ENCODE data around the gene PTTG1IP. TPM values are rescaled to one million over a fixed set of nuclear protein-coding genes. Genes with fewer than 3 reads are reported as not detected.
A peak's percentile ranks its signal among the peaks of the same experiment; 100 is the strongest.
"Not testable (repeated sequence)": the region's sequence is repeated elsewhere in the genome, so short reads cannot be mapped to it uniquely, and the experiment has no call there.

The PTTG1IP gene
- total and polyA plus RNA-seq, 10 of the 15 experiments (the other 5 are each of a cell fraction or from before 2014, with no cell fraction given) = 2.4 to 56.4 (median 44.4) TPM

DNA sequence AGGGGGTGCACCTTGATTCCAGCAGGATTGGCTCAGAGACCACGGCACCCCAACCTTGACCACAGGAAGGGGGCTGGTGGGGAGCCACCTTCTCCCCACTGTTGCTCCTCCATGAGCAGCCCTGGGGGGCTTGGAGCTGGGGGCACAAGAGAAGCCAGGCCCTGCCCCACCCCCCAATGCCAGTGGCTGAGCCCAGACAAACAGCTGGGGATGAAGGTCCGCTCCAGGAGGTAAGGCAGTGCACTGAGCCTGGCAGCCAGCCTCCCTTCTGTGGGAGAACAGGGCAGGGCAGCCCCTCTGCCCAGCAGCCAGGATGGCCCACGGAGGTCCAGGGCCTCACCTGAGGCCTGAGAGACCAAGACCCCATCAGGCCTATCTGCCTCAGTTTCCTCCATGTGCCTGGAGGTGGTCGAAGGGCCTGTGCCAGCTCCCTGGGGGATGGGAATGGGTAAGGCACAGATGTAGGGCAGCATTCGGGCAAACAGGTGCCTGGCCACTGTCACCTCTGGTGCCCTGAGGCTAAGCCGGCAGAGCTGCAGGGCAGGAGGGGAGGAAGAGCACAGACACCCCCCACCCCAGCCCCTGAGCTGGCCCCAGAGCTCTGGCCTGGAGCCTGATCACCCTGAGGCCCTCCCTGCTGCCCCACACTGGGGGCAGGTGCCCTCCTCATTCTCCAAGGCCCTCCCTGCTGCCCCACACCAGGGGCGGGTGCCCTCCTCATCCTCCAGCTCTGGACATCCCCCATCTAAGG is 40.1 kb upstream of the PTTG1IP start:
- in situ Hi-C loops (cut with MboI) = no loop called here
- POLR2A ChIA-PET = interaction anchor here (0.5 to 2.1 kb wide), 3 partner anchors 15 to 40 kb away, joined by 4 to 7 read pairs (median 4); partner anchors contain the start of gene PTTG1IP
- DNase-seq (ENCODE audit: low read depth, low spot score) = no peak
- SMC1A ChIA-PET (ENCODE audit: uncharacterized antibody, unreplicated experiment) = interaction anchor here (0.5 to 1.3 kb wide), 4 partner anchors 13 to 896 kb away, joined by 3 to 5 read pairs (median 4); no protein-coding TSS in a partner anchor
- 47% methylated on average over 7 of the region's 7 CpGs for WGBS (ENCODE audit: insufficient coverage, insufficient replicate concordance, low lambda C conversion rate, missing lambda C conversion rate)
- H2AFZ ChIP-seq (ENCODE audit: control insufficient read depth, low read depth, low read length) = no peak overlapping the region; the same call in 1 of the 2 replicates
- no peaks in the 10 kb centered on the region for H3K9me3 ChIP-seq (replicated peaks; ENCODE audit: control insufficient read depth, insufficient read depth, low read length)
- FAIRE-seq = no peak
- CTCF ChIA-PET = interaction anchor here (1.2 to 1.7 kb wide), 3 partner anchors 14 to 20 kb away, joined by 3 to 7 read pairs (median 5); no protein-coding TSS in a partner anchor
- peaks cover 3 to 16% of the 10 kb centered on the region in 2 experiments; a peak in 3 of 4 replicates for H3K36me3 ChIP-seq (ENCODE audit: control insufficient read depth in 2 of 2, insufficient read depth in 2 of 2, low read length in 1 of 2)
- H4K20me1 ChIP-seq (ENCODE audit: control insufficient read depth, insufficient read depth) = no peaks in the 10 kb centered on the region
- TF ChIP-seq SUPT20H (IDR thresholded peaks at IDR 0.05; ENCODE audit: borderline replicate concordance, control insufficient read depth, low read depth, low read length) (no peak), FOXK2 (IDR thresholded peaks at IDR 0.05) (0 out of 2 replicates have a peak, but pooled peaks have one; percentile 46)
- no peaks in the 10 kb centered on the region for H3K27me3 ChIP-seq (replicated peaks in 1 of 2; ENCODE audit: control insufficient read depth in 2 of 2, insufficient read depth in 2 of 2, low read length in 1 of 2)
- peak overlapping the region; percentile 76 for H3K4me2 ChIP-seq (ENCODE audit: control insufficient read depth, insufficient read depth)
- H3K27ac ChIP-seq (ENCODE audit: control insufficient read depth, insufficient read depth) = peak overlapping the region; percentile 45
- peak overlapping the region; percentile 41; the same call in 1 of the 2 replicates for H3K9ac ChIP-seq (ENCODE audit: control insufficient read depth, insufficient read depth, low read length)
- no TSS peak for BruUV-seq (replicated peaks)
- H3K4me1 ChIP-seq (ENCODE audit: control insufficient read depth, insufficient read depth, low read length) = peaks cover 38% of the 10 kb centered on the region
- ATAC-seq = no peak
- no peak overlapping the region for H3K4me3 ChIP-seq
- intact Hi-C loops (cut with micrococcal nuclease; ENCODE audit: unreplicated experiment) = no loop called here
- H3K79me2 ChIP-seq (ENCODE audit: control insufficient read depth, insufficient read depth, low read length) = peaks cover 19% of the 10 kb centered on the region
- RAD21 ChIA-PET (ENCODE audit: unreplicated experiment) = interaction anchor here (1.7 to 1.9 kb wide), 2 partner anchors 14 to 18 kb away, joined by 9 to 12 read pairs; no protein-coding TSS in a partner anchor

DNA sequence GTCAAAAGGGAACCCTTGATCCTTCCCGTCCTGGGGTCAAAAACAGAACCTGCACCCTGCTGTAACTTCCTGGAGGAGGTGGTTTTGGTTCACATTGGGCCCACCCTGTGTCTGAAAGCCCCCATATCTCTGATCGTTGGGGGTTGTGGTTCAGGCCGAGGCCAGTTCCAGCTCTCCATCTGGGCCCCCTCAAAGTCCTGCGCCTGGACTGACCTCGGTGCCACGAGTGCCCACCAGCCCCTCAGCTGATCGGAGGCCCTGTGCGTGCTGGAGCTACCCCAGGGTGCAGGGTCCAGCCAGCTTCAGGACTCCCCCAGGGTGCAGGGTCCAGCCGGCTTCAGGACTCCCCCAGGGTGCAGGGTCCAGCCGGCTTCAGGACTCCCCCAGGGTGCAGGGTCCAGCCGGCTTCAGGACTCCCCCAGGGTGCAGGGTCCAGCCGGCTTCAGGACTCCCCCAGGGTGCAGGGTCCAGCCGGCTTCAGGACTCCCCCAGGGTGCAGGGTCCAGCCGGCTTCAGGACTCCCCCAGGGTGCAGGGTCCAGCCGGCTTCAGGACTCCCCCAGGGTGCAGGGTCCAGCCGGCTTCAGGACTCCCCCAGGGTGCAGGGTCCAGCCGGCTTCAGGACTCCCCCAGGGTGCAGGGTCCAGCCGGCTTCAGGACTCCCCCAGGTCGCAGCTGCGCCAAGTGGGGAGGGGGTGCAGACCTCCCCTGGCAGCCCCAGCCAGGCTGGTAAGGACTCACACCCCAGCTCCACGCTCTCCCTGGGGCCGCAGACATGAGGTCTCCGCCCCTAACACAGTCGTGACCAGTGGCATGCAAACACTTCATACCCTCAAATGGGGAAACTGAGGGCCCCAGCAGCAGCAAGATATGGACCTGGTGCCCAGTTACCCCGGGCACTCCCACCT is 39.3 kb upstream of the PTTG1IP start:
- peaks cover 3 to 10% of the 10 kb centered on the region in 2 experiments; a peak in 3 of 4 replicates for H3K36me3 ChIP-seq (ENCODE audit: control insufficient read depth in 2 of 2, insufficient read depth in 2 of 2, low read length in 1 of 2)
- ChIA-PET POLR2A (interaction anchor here (1.5 kb wide), 1 partner anchor 39 kb away, joined by 4 read pairs; the partner anchor contains the start of gene PTTG1IP), RAD21 (ENCODE audit: unreplicated experiment) (interaction anchor here (1.7 kb wide), 1 partner anchor 15 kb away, joined by 9 read pairs; no protein-coding TSS in a partner anchor), CTCF (interaction anchor here (1.2 to 1.3 kb wide), 2 partner anchors 19 to 21 kb away, joined by 3 to 5 read pairs; no protein-coding TSS in a partner anchor)
- ATAC-seq; H3K27me3 ChIP-seq (replicated peaks in 1 of 2; ENCODE audit: control insufficient read depth in 2 of 2, insufficient read depth in 2 of 2, low read length in 1 of 2); H3K9me3 ChIP-seq (replicated peaks; ENCODE audit: control insufficient read depth, insufficient read depth, low read length); H3K4me3 ChIP-seq; BruUV-seq (replicated peaks); FAIRE-seq; H4K20me1 ChIP-seq (ENCODE audit: control insufficient read depth, insufficient read depth); SMC1A ChIA-PET (ENCODE audit: uncharacterized antibody, unreplicated experiment); H2AFZ ChIP-seq (ENCODE audit: control insufficient read depth, low read depth, low read length); in situ Hi-C loops (cut with MboI); DNase-seq (ENCODE audit: low read depth, low spot score); H3K4me2 ChIP-seq (ENCODE audit: control insufficient read depth, insufficient read depth); H3K9ac ChIP-seq (ENCODE audit: control insufficient read depth, insufficient read depth, low read length); intact Hi-C loops (cut with micrococcal nuclease; ENCODE audit: unreplicated experiment): not testable (repeated sequence)
- 77% methylated on average over 17 of the region's 25 CpGs for WGBS (ENCODE audit: insufficient coverage, insufficient replicate concordance, low lambda C conversion rate, missing lambda C conversion rate)
- H3K27ac ChIP-seq (ENCODE audit: control insufficient read depth, insufficient read depth) = peak overlapping the region; percentile 62; the same call in 1 of the 2 replicates
- H3K4me1 ChIP-seq (ENCODE audit: control insufficient read depth, insufficient read depth, low read length) = peaks cover 36% of the 10 kb centered on the region
- H3K79me2 ChIP-seq (ENCODE audit: control insufficient read depth, insufficient read depth, low read length) = peaks cover 14% of the 10 kb centered on the region
